Aortic smooth muscle cell (primary cell): Measurements from ENCODE around the gene MPC2. TPM values are rescaled to one million over a fixed set of nuclear protein-coding genes. Genes with fewer than 3 reads are reported as not detected.

Source experiments
- total RNA-seq: library from RNA; depleted of rRNA; stranded (reverse); fragments of >200 nt; gene quantifications from 2 replicates; pipeline ENCODE4 v1.2.3, GENCODE V29; 2014

The MPC2 gene
- 29.7 and 36.6 TPM in 2 replicates for total RNA-seq

GRCh38 chr1:167936930-167937708 is at the start of gene MPC2:
Gene MPC2 (minus strand): TSS chr1:167937072. CDS start chr1:167935841, 1,231 bp downstream.

GRCh38 chr1:167936068-167936929 is 573 bp downstream of the MPC2 start, which contains the start of gene DCAF6:
Gene DCAF6 (plus strand): TSS chr1:167936683. CDS start chr1:167936912, 229 bp downstream.

GRCh38 chr1:167913895-167914496 is 22.9 kb downstream of the MPC2 start, which contains the start of gene ADCY10:
Gene ADCY10 (minus strand): TSS chr1:167914134. CDS start chr1:167905140, 8,994 bp downstream.

Other genes with a start within 250 kb of the MPC2 start
- 107 and 110 TPM in 2 replicates for gene MPZL1, start 215.1 kb downstream of the MPC2 start, total RNA-seq
- gene ADCY10, start 22.9 kb downstream of the MPC2 start, total RNA-seq = under 0.01 and 0.26 TPM in 2 replicates
- 50.6 and 61.7 TPM in 2 replicates for gene DCAF6, start 389 bp downstream of the MPC2 start, total RNA-seq
- 11.4 and 13.2 TPM in 2 replicates for gene GPR161, start 199.9 kb upstream of the MPC2 start, total RNA-seq
- 40.6 and 49.7 TPM in 2 replicates for gene TIPRL, start 241.9 kb upstream of the MPC2 start, total RNA-seq